Suprapubic skin (tissue), 4 donors: ENCODE measurements around the gene MYOM3. TPM values are rescaled to one million over a fixed set of nuclear protein-coding genes. Genes with fewer than 3 reads are reported as not detected.

ENCODE experiments used
- DNase-seq, 2 donors: peaks; one replicate each; pipeline ENCODE4 v3.0.0-alpha.2; 2019; ENCODE audit warnings: low spot score in 2 of 2
- H3K27ac ChIP-seq: fragments of 200-600 bp; sonication (generic); one replicate; pipeline ENCODE4 v1.5.1; 2019
- H3K27me3 ChIP-seq: fragments of 200-600 bp; sonication (generic); one replicate; pipeline ENCODE4 v1.5.1; 2019
- H3K36me3 ChIP-seq: fragments of 200-600 bp; sonication (generic); one replicate; pipeline ENCODE4 v1.5.1; 2019
- H3K4me1 ChIP-seq: fragments of 200-600 bp; sonication (generic); one replicate; pipeline ENCODE4 v1.5.1; 2019
- H3K4me3 ChIP-seq: fragments of 200-600 bp; sonication (generic); one replicate; pipeline ENCODE4 v1.5.1; 2019; ENCODE audit warnings: mild to moderate bottlenecking
- H3K9me3 ChIP-seq: fragments of 200-600 bp; sonication (generic); one replicate; pipeline ENCODE4 v1.5.1; 2019
- CTCF ChIP-seq, 2 donors: fragments of 200-600 bp in 1 of 2; fragments of 450-650 bp in 1 of 2; sonication (generic) in 1 of 2; IDR thresholded peaks; one replicate each; pipeline ENCODE4 v1.5.1; 2016 to 2019; ENCODE audit warnings: antibody characterized with exemption in 2 of 2, mild to moderate bottlenecking in 1 of 2, moderate library complexity in 1 of 2
- EP300 ChIP-seq: sonication (generic); formaldehyde crosslinking; IDR thresholded peaks from one replicate; pipeline ENCODE4 v1.6.1; 2017; ENCODE audit warnings: antibody characterized with exemption
- POLR2A ChIP-seq, 2 donors: fragments of 450-650 bp; IDR thresholded peaks; one replicate each; pipeline ENCODE4 v1.6.1; 2017; ENCODE audit warnings: antibody characterized with exemption in 2 of 2, mild to moderate bottlenecking in 2 of 2, moderate library complexity in 2 of 2
- POLR2AphosphoS5 ChIP-seq, 3 donors: sonication (generic); formaldehyde crosslinking; IDR thresholded peaks; one replicate each; pipeline ENCODE4 v1.6.1; 2017; ENCODE audit warnings: antibody characterized with exemption in 3 of 3
- WGBS: methylation state at CpG from one replicate; pipeline ENCODE4 v1.1.5; 2018; 5-methylcytosine and 5-hydroxymethylcytosine counted together
- total RNA-seq, 4 donors: library from RNA; depleted of rRNA; stranded (reverse); fragments of >200 nt; gene quantifications; one replicate each; pipeline ENCODE4 v1.1.0, GENCODE V29; 2016

Gene MYOM3
- total RNA-seq, 4 donors from 2014 or later, result 1.5 to 2.3 (median 2.1) TPM

GRCh38 chr1:24062221-24062620 is 49.7 kb downstream of the MYOM3 start:
- H3K27me3 ChIP-seq, result no peaks in the 10 kb centered on the region
- peaks cover 4% of the 10 kb centered on the region for H3K9me3 ChIP-seq
- no peak overlapping the region for H3K4me3 ChIP-seq
- no peak for DNase-seq
- H3K4me1 ChIP-seq, result no peaks in the 10 kb centered on the region
- 76% methylated on average over 2 of the region's 2 CpGs for WGBS
- TF ChIP-seq CTCF (IDR thresholded peaks at IDR 0.05), result no peak
- TF ChIP-seq EP300, result no peak
- no peak for TF ChIP-seq POLR2A (IDR thresholded peaks at IDR 0.05)
- TF ChIP-seq POLR2AphosphoS5 (IDR thresholded peaks at IDR 0.05), result no peak
- no peaks in the 10 kb centered on the region for H3K36me3 ChIP-seq
- H3K27ac ChIP-seq, result no peak overlapping the region

- Histone ChIP-seq H3K27ac (no peak overlapping the region), H3K4me1 (no peaks in the 10 kb centered on the region), H3K36me3 (no peaks in the 10 kb centered on the region), H3K4me3 (no peak overlapping the region), H3K9me3 (peaks cover 4% of the 10 kb centered on the region), H3K27me3 (no peaks in the 10 kb centered on the region)
- DNase-seq, result no peak
- no peak for TF ChIP-seq CTCF (IDR thresholded peaks at IDR 0.05)
- TF ChIP-seq POLR2AphosphoS5 (IDR thresholded peaks at IDR 0.05), result no peak
- no peak for TF ChIP-seq EP300
- no peak for TF ChIP-seq POLR2A (IDR thresholded peaks at IDR 0.05)
- 87% methylated on average over 6 of the region's 13 CpGs for WGBS
Observed at GRCh38 chr1:24060482-24060881, 51.5 kb downstream of the MYOM3 start.

DNA sequence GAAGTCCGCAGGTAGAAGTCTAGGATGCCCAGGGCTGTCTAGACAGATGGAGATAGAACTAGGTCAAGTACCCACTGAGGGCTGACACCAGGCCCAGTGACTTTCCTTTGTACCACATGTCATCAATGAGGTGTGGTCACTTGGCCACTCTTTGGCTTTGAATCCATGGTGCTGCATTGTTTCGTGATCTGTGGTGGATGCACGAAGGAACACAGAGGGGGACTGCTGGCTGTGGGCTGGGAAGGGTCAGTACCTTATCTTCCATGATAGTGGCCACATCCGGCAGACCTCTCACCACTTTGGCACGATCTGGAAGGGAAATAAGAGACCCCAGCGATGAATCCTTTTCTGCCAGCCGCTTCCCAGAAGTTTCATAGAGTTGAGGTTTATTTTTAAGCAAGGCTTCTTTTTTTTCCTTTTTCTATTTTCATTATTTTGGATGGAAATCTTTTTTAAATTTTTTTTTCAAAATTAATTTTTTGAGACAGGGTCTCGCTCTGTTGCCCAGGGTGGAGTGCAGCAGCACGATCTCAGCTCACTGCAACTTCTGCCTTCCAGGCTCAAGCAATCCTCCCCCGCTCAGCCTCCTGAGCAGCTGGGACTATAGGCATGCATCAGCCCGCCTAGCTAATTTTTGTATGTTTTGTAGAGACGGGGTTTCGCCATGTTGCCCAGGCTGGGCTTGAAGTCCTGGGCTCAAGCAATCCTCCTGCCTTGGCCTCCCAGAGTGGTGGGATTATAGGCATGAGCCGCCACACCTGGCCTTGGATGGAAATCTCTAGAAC is 53.1 kb downstream of the MYOM3 start:
- Histone ChIP-seq H3K4me1 (no peaks in the 10 kb centered on the region), H3K27ac (no peak overlapping the region), H3K4me3 (no peak overlapping the region), H3K36me3 (no peaks in the 10 kb centered on the region), H3K27me3 (no peaks in the 10 kb centered on the region), H3K9me3 (peaks cover 4% of the 10 kb centered on the region)
- TF ChIP-seq POLR2A (IDR thresholded peaks at IDR 0.05) (no peak), POLR2AphosphoS5 (IDR thresholded peaks at IDR 0.05) (no peak), CTCF (IDR thresholded peaks at IDR 0.05) (no peak), EP300 (no peak)
- no peak for DNase-seq
- WGBS, result 90% methylated on average over 14 of the region's 14 CpGs

GRCh38 chr1:24057171-24057570 is 54.8 kb downstream of the MYOM3 start:
- no peak for DNase-seq
- Histone ChIP-seq H3K4me3 (no peak overlapping the region), H3K36me3 (no peaks in the 10 kb centered on the region), H3K4me1 (no peaks in the 10 kb centered on the region), H3K27me3 (no peaks in the 10 kb centered on the region), H3K27ac (no peak overlapping the region), H3K9me3 (no peaks in the 10 kb centered on the region)
- 98% methylated on average over 13 of the region's 13 CpGs for WGBS
- TF ChIP-seq POLR2AphosphoS5 (IDR thresholded peaks at IDR 0.05) (no peak), CTCF (IDR thresholded peaks at IDR 0.05) (no peak), EP300 (no peak), POLR2A (IDR thresholded peaks at IDR 0.05) (no peak)

- WGBS, result 79% methylated on average over 8 of the region's 8 CpGs
- TF ChIP-seq POLR2AphosphoS5 (IDR thresholded peaks at IDR 0.05), result no peak
- TF ChIP-seq EP300, result no peak
- no peak for TF ChIP-seq CTCF (IDR thresholded peaks at IDR 0.05)
- no peak for TF ChIP-seq POLR2A (IDR thresholded peaks at IDR 0.05)
- no peak for DNase-seq
- Histone ChIP-seq H3K9me3 (no peaks in the 10 kb centered on the region), H3K27me3 (no peaks in the 10 kb centered on the region), H3K4me1 (no peaks in the 10 kb centered on the region), H3K27ac (no peak overlapping the region), H3K4me3 (no peak overlapping the region), H3K36me3 (no peaks in the 10 kb centered on the region)
Observed at GRCh38 chr1:24055681-24056080, 56.3 kb downstream of the MYOM3 start.
